Bronchial epithelial cell (primary cell): ENCODE data around the gene CCND1. TPM values are rescaled to one million over a fixed set of nuclear protein-coding genes. Genes with fewer than 3 reads are reported as not detected.

Source experiments
- DNase-seq: peaks from one replicate; pipeline ENCODE4 v3.0.0-alpha.2; 2010; ENCODE audit warnings: low read depth
- FAIRE-seq: peaks from 2 replicates; lab custom pipeline; 2011; peaks lifted over from hg19 to GRCh38; lab: Jason Lieb, UNC
- H3K27me3 ChIP-seq: 2 replicates; pipeline ENCODE4 v1.5.1; 2011; ENCODE audit warnings: low read length; ENCODE audit not compliant: control insufficient read depth, insufficient read depth
- H3K36me3 ChIP-seq: 2 replicates; pipeline ENCODE4 v1.5.1; 2011; ENCODE audit warnings: low read length; ENCODE audit not compliant: control insufficient read depth, insufficient read depth
- H3K4me3 ChIP-seq: 2 replicates; pipeline ENCODE4 v1.5.1; 2011; ENCODE audit warnings: mild to moderate bottlenecking, low read depth, low read length, control low read depth
- total RNA-seq: library from RNA; depleted of rRNA; stranded (reverse); fragments of >200 nt; gene quantifications from 2 replicates; pipeline ENCODE4 v1.2.1, GENCODE V29; 2014
- TF ChIP-seq, protein P1 (sequence below): IDR thresholded peaks from 2 replicates; pipeline ENCODE4 v1.5.1; 2011; ENCODE audit warnings: mild to moderate bottlenecking, moderate library complexity, low read length, control low read depth, inconsistent platforms; ENCODE audit not compliant: insufficient read depth, severe bottlenecking

Gene CCND1
- total RNA-seq, 1 donor from 2014 or later, result 198 TPM

DNA sequence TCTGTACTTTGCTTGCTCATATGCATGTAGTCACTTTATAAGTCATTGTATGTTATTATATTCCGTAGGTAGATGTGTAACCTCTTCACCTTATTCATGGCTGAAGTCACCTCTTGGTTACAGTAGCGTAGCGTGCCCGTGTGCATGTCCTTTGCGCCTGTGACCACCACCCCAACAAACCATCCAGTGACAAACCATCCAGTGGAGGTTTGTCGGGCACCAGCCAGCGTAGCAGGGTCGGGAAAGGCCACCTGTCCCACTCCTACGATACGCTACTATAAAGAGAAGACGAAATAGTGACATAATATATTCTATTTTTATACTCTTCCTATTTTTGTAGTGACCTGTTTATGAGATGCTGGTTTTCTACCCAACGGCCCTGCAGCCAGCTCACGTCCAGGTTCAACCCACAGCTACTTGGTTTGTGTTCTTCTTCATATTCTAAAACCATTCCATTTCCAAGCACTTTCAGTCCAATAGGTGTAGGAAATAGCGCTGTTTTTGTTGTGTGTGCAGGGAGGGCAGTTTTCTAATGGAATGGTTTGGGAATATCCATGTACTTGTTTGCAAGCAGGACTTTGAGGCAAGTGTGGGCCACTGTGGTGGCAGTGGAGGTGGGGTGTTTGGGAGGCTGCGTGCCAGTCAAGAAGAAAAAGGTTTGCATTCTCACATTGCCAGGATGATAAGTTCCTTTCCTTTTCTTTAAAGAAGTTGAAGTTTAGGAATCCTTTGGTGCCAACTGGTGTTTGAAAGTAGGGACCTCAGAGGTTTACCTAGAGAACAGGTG is 11.1 kb downstream of the CCND1 start:
- Histone ChIP-seq H3K27me3 (no peaks in the 10 kb centered on the region), H3K36me3 (peaks cover 34% of the 10 kb centered on the region), H3K4me3 (no peak overlapping the region)
- TF ChIP-seq, protein P1, sequence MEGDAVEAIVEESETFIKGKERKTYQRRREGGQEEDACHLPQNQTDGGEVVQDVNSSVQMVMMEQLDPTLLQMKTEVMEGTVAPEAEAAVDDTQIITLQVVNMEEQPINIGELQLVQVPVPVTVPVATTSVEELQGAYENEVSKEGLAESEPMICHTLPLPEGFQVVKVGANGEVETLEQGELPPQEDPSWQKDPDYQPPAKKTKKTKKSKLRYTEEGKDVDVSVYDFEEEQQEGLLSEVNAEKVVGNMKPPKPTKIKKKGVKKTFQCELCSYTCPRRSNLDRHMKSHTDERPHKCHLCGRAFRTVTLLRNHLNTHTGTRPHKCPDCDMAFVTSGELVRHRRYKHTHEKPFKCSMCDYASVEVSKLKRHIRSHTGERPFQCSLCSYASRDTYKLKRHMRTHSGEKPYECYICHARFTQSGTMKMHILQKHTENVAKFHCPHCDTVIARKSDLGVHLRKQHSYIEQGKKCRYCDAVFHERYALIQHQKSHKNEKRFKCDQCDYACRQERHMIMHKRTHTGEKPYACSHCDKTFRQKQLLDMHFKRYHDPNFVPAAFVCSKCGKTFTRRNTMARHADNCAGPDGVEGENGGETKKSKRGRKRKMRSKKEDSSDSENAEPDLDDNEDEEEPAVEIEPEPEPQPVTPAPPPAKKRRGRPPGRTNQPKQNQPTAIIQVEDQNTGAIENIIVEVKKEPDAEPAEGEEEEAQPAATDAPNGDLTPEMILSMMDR, result no peak
- no peak for DNase-seq
- FAIRE-seq, result no peak

DNA sequence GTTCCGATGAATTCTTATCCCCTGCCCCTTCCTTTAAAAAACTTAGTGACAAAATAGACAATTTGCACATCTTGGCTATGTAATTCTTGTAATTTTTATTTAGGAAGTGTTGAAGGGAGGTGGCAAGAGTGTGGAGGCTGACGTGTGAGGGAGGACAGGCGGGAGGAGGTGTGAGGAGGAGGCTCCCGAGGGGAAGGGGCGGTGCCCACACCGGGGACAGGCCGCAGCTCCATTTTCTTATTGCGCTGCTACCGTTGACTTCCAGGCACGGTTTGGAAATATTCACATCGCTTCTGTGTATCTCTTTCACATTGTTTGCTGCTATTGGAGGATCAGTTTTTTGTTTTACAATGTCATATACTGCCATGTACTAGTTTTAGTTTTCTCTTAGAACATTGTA is 12.0 kb downstream of the CCND1 start:
- TF ChIP-seq, protein P1, result no peak
- FAIRE-seq, result no peak
- DNase-seq, result no peak
- no peaks in the 10 kb centered on the region for H3K27me3 ChIP-seq
- no peak overlapping the region for H3K4me3 ChIP-seq
- H3K36me3 ChIP-seq, result peaks cover 31% of the 10 kb centered on the region

- TF ChIP-seq, protein P1, result no peak
- Histone ChIP-seq H3K4me3 (no peak overlapping the region), H3K27me3 (no peaks in the 10 kb centered on the region), H3K36me3 (peaks cover 27% of the 10 kb centered on the region)
- FAIRE-seq (no peak), DNase-seq (no peak)
Measured at GRCh38 chr11:69653406-69653960, 12.5 kb downstream of the CCND1 start.

- no peak for DNase-seq
- Histone ChIP-seq H3K27me3 (no peaks in the 10 kb centered on the region), H3K4me3 (no peak overlapping the region), H3K36me3 (peaks cover 22% of the 10 kb centered on the region)
- FAIRE-seq, result no peak
- TF ChIP-seq, protein P1, result no peak
Measured at GRCh38 chr11:69654001-69654659, 13.2 kb downstream of the CCND1 start.

GRCh38 chr11:69654660-69655478 is 13.9 kb downstream of the CCND1 start:
- no peaks in the 10 kb centered on the region for H3K27me3 ChIP-seq
- peaks cover 17% of the 10 kb centered on the region for H3K36me3 ChIP-seq
- no peak overlapping the region for H3K4me3 ChIP-seq
- FAIRE-seq (peak; percentile 86), DNase-seq (peak; percentile 61)
- TF ChIP-seq, protein P1, result no peak
